Activated CD8-positive, alpha-beta memory T cell treated with anti-CD3 and anti-CD28 coated beads, Interleukin-2, amount 50 U/mL, for 24 hours (primary cell): ENCODE results near the gene MKLN1.
"Not testable (repeated sequence)": the region's sequence is repeated elsewhere in the genome, so short reads cannot be mapped to it uniquely, and the experiment has no call there.

ENCODE experiments used
- DNase-seq: peaks from one replicate; pipeline ENCODE4 v3.0.0-alpha.2; 2020; ENCODE audit errors: extremely low read depth

The MKLN1 gene

DNA sequence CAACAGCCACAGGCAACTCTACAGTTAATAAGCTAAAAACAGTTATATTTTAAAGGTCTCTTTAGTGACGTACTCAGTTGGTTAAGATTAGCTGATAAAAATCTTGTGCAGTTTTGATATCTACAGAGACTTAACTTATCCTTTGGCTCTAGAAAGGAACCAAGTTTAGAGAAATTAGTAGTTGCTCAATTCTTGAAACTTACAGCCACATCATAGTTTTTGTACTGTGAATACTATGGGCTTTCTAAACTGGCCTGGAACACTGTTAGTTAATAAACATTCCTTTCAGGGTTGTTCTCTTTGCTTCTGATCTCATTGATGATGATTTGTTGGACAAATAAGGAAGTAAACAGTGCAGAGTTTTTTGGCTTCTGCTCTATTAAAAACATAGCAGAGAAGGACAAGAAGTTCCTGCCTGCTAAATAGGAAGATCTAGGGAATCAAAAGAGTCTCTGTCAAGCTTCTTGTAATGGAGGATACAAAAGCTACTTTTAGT is 73.1 kb downstream of the MKLN1 start:
- no peak for DNase-seq

DNA sequence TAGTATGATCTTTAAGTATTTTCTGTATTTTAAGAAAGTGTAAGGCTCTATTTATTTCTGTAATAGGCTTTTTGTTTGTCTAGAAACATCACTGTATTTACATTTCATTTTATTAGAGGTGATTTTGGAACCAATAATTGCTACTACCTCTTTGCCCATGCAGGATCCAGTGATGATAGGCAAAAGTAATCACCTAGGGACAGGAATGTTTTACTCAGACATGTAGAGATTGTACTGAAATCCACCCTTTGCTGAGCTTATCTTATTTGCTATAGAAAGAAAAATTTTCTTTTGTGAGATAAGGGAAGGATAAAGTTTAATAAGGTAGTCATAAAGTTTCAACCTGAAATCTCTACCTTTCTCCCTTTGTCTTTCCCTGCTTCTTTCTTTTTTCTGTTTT is 73.5 kb downstream of the MKLN1 start:
- DNase-seq, result no peak

GRCh38 chr7:131403322-131403721 is 75.6 kb downstream of the MKLN1 start:
- no peak for DNase-seq

DNA sequence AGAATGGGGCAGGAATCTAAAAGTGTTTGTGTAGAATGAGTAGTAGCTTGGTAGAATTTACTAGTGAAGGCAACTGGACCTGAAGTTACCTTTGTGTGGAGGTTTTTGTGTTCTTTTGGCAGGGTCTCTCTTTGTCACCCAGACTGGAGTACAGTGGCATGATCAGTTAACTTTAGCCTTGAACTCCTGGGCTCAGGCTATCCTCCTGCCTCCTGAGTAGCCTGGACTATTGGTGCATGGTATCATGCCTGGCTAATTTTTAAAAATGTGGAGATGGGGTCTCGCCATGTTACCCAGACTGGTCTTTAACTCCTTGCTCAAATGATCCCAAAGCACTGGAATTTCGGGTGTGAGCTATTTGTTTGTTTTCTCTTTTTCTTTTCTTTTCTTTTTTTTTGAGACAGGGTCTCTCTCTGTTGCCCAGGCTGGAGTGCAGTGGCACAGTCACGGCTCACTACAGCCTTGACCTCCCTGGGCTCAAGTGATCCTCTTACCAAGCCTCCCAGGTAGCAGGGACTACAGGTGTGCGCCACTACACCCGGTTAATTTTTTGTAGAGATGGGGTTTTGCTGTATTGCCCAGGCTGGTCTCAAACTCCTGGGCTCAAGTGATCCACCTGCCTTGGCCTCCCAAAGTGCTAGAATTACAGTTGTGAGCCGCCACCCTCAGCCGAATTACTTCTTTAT is 76.7 kb downstream of the MKLN1 start:
- DNase-seq, result no peak

GRCh38 chr7:131409129-131409766 is 81.6 kb downstream of the MKLN1 start:
- DNase-seq, result no peak

- DNase-seq, result no peak
These were observed 84.4 kb downstream of the MKLN1 start for GRCh38 chr7:131412031-131412430.

- DNase-seq, result no peak
These were observed 86.0 kb downstream of the MKLN1 start for GRCh38 chr7:131413711-131414110.

DNA sequence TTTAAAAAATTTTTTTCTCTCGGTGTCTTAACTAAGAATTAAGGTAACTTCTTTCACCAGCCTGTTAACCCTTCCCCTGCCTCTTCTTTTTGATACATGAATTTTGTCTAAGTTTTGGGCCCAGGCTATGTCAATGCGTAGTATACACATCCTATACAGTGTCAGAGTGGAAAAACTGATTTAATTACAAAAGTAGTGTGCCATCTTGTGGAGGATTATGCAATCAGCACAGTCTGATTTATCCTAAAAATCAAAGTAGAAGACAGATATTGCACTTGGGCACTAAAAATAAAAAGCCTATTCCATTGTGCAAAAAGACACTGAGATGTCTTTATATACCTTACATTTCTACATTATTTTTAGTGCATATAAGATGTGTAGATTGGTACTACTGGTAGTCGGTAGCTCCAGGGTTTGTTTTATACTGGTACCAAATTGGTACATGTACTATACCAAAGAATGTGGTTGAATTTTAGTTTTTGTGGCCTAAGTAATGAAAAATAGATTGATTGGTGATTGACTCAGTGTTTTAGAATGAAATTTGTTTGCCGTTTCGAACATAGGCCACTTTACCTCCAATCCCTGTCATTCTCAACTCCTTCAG is 96.6 kb downstream of the MKLN1 start:
- no peak for DNase-seq

DNA sequence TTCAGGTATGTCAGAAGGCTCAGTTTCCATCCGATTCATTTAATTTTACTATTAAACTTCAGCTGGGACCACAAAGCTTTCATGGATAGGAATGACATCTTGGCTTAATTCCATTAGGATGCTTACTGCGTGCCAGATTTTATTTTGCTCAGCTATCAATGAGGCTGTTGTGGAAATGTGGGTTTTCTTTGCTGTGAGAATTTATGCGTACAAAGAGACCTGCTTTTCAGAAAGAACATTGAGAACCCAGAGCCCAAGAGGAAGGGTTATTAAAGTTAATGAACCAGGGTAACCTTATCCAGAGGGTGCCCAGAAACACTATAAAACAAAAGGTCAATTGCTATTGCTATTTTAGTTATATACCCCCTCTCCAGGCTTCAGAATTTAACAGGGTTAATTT is 98.3 kb downstream of the MKLN1 start:
- no peak for DNase-seq

DNA sequence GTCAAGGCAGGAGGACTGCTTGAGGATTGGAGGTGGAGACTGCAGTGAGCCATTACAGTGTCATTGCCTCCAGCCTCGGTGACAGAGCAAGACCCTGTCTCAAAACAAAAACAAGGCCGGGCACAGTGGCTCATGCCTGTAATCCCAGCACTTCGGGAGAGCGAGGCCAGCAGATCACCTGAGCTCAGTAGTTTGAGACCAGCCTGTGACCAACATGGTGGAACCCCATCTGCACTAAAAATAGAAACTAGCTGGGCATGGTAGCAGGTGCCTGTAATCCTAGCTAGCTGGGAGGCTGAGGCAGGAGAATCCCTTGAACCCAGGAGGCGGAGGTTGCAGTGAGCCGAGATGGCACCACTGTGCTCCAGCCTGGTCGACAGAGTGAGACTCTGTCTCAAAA is 103.2 kb downstream of the MKLN1 start:
- not testable (repeated sequence) for DNase-seq

GRCh38 chr7:131431289-131431688 is 103.6 kb downstream of the MKLN1 start:
- no peak for DNase-seq

DNA sequence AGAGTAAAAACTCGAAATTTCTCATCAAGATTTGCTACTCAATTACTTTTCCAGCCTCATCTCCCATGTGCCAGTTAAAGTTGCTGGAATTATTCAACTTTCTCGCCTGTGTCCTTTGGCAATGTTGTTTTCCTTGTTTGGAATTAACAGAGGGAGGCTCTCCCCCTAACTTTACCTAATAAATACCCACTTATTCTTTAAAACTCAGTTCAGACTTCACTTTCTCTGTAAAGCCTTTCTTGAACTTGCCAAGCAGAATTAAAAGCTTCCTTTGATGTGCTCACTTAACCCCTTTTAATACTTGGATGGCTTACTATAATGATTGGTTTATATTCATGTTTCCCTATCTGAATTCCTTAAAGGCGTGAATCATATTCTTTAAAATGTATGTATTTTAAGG is 104.1 kb downstream of the MKLN1 start:
- DNase-seq, result no peak

GRCh38 chr7:131436384-131436783 is 108.7 kb downstream of the MKLN1 start:
- DNase-seq, result no peak

DNA sequence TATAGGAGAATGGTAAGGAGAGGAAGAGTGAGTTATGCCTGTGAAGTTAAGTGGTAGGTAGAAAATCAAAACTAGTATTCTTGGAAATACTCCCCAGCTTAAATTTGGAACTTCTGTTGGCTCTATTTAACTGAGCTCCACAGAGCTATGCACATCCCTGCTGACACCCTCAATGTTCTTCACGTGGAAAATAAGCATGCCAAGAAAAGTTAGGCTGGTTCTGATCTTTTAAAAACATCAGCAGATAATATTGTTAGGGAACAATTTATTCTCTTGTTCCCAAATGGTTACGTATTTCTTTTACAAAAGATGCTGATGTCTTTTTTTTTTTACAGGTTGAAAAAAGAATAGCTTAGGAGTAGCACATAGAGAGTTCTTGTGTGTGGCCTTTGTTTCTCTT is 111.3 kb downstream of the MKLN1 start:
- no peak for DNase-seq

DNA sequence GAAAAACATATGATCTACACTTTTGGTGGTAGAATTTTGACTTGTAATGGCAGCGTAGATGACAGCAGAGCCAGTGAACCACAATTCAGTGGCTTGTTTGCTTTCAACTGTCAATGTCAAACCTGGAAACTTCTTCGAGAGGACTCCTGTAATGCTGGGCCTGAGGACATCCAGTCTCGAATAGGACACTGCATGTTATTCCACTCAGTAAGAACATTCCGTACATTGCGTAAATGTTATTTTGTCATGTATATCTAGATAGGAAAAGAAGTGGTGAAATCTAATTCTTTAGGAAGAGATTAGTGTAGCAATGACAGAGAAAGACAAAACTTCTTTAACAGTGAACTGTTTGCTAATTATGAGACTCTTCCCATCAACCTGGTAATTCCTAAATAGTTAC is 115.8 kb downstream of the MKLN1 start:
- no peak for DNase-seq

- DNase-seq, result no peak
These were observed 117.0 kb downstream of the MKLN1 start for GRCh38 chr7:131444683-131445082.

DNA sequence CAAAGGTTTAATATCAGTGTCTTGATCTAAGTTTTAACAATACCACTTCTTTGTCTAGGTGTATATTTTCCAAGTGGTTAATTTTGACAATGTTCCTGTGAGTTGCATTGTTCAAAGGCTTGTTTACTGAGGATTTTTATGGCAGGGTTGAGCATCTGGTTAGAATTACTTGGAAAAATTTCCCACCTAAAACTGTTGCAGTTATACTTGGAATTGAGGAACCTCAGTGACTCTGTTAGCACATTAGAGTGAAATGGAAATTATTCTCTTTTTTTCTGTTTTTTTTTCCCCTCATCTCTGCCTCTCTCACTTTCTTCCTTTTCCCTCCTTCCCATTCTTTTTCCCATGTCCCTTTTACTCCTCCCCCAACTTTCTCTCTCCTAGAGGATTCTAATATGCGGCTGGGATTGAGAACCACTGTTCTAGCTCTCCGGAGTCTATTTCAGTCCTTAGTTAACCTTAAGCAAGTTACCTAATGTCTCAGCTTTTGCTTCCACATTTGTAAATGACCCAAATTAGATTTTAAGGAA is 121.8 kb downstream of the MKLN1 start:
- DNase-seq, result no peak

GRCh38 chr7:131454498-131454897 is 126.8 kb downstream of the MKLN1 start:
- DNase-seq, result no peak

DNA sequence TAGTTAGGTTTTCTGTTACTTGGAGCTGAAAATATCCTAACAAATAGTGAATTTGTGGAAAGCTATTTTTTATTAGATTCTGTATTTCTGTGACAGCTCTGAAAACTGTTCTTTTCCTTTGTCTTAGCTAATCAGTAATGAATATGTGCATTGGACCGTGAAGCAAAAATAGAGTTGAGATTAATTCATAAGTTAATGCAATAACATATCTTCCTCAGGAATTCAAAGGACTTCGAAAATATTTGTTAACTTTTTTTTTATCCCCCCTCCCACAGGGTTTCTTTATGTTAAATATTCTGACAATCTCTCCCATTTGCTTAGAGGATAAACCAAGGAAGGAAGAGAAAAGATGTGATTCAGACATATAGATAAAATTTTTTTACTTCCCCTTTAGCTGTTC is 127.3 kb downstream of the MKLN1 start:
- no peak for DNase-seq

DNA sequence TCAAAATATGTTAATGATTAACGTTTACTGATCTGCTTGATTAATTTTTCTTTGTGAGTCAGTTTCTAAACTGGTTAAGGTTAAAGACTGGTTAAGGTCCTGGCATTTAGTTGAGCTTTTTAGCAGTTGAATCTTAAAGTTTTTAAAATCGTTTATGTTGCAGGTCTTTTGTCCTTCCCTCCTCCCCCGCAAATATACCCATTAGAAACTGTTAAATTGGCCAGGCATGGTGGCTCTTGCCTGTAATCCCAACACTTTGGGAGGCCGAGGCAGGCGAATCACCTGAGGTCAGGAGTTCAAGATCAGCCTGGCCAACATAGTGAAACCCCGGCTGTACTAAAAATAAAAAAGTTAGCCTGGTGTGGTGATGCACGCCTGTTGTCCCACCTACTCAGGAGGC is 127.9 kb downstream of the MKLN1 start:
- no peak for DNase-seq

DNA sequence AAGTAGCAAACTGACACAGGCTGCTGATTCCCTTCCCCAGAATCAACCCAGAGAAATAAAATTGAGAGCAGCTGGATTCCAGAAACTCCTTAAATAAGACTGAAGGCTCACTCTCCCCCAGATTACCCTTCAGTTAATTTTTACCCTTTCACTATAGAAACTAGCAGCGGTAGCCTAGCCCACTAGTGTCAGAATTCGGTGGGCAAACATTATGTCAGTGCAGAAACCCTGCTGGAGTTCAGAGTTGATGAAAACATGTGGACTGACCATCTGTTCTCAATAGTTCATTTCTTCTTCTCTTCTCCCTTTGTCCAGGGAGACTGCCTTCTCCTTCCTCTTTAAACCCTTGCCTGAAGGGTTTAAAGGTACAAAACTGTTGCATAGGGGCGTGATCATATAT is 128.7 kb downstream of the MKLN1 start:
- DNase-seq, result no peak

- no peak for DNase-seq
These were observed 131.6 kb downstream of the MKLN1 start for GRCh38 chr7:131459256-131459655.

DNA sequence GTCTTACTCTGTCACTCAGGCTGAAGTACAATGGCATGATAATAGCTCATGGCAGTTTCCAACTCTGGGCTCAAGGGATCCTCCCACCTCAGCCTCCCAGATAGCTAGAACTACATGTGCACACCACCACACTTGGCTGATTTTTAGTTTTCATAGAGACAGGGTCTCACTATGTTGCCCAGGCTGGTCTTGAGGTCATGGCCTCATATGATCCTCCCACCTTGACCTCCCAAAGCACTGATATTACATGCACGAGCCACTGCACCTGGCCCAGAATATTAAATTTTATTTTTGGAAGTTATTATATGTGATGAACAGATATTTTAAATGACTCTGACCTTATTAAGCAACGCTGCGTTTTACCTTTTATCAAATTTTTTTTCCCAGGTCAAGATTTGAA is 134.4 kb downstream of the MKLN1 start:
- no peak for DNase-seq
